Uterus (tissue), 2 donors: ENCODE measurements around the gene PTPRN2.

ENCODE experiments used
- CTCF ChIP-seq, 4 experiments: fragments of 200-600 bp in 2 of 4; fragments of 450-650 bp in 2 of 4; sonication (generic) in 2 of 4; IDR thresholded peaks; one replicate each; pipeline ENCODE4 v1.5.1; 2016 to 2019; ENCODE audit warnings: antibody characterized with exemption in 4 of 4, mild to moderate bottlenecking in 2 of 4, moderate library complexity in 1 of 4
- POLR2A ChIP-seq, 2 donors: fragments of 450-650 bp; IDR thresholded peaks; one replicate each; pipeline ENCODE4 v1.6.1; 2016; ENCODE audit warnings: antibody characterized with exemption in 2 of 2, mild to moderate bottlenecking in 1 of 2, moderate library complexity in 1 of 2

- TF ChIP-seq CTCF (IDR thresholded peaks at IDR 0.05) = no peak
- TF ChIP-seq POLR2A (IDR thresholded peaks at IDR 0.05) = no peak
Observed at GRCh38 chr7:158529181-158530096, 58.2 kb downstream of the PTPRN2 start.
